Suprapubic skin (tissue), 4 donors: ENCODE data around the gene TBC1D1. TPM values are rescaled to one million over a fixed set of nuclear protein-coding genes. Genes with fewer than 3 reads are reported as not detected.

Experiments used
- DNase-seq, 2 donors: peaks; one replicate each; pipeline ENCODE4 v3.0.0-alpha.2; 2019; ENCODE audit warnings: low spot score in 2 of 2
- H3K27ac ChIP-seq: fragments of 200-600 bp; sonication (generic); one replicate; pipeline ENCODE4 v1.5.1; 2019
- H3K27me3 ChIP-seq: fragments of 200-600 bp; sonication (generic); one replicate; pipeline ENCODE4 v1.5.1; 2019
- H3K36me3 ChIP-seq: fragments of 200-600 bp; sonication (generic); one replicate; pipeline ENCODE4 v1.5.1; 2019
- H3K4me1 ChIP-seq: fragments of 200-600 bp; sonication (generic); one replicate; pipeline ENCODE4 v1.5.1; 2019
- H3K4me3 ChIP-seq: fragments of 200-600 bp; sonication (generic); one replicate; pipeline ENCODE4 v1.5.1; 2019; ENCODE audit warnings: mild to moderate bottlenecking
- H3K9me3 ChIP-seq: fragments of 200-600 bp; sonication (generic); one replicate; pipeline ENCODE4 v1.5.1; 2019
- EP300 ChIP-seq: sonication (generic); formaldehyde crosslinking; IDR thresholded peaks from one replicate; pipeline ENCODE4 v1.6.1; 2017; ENCODE audit warnings: antibody characterized with exemption
- POLR2A ChIP-seq, 2 donors: fragments of 450-650 bp; IDR thresholded peaks; one replicate each; pipeline ENCODE4 v1.6.1; 2017; ENCODE audit warnings: antibody characterized with exemption in 2 of 2, mild to moderate bottlenecking in 2 of 2, moderate library complexity in 2 of 2
- POLR2AphosphoS5 ChIP-seq, 3 donors: sonication (generic); formaldehyde crosslinking; IDR thresholded peaks; one replicate each; pipeline ENCODE4 v1.6.1; 2017; ENCODE audit warnings: antibody characterized with exemption in 3 of 3
- WGBS: methylation state at CpG from one replicate; pipeline ENCODE4 v1.1.5; 2018; 5-methylcytosine and 5-hydroxymethylcytosine counted together
- total RNA-seq, 4 donors: library from RNA; depleted of rRNA; stranded (reverse); fragments of >200 nt; gene quantifications; one replicate each; pipeline ENCODE4 v1.1.0, GENCODE V29; 2016
- TF ChIP-seq, protein P1 (sequence below), 2 donors: fragments of 200-600 bp in 1 of 2; fragments of 450-650 bp in 1 of 2; sonication (generic) in 1 of 2; IDR thresholded peaks; one replicate each; pipeline ENCODE4 v1.5.1; 2016 to 2019; ENCODE audit warnings: antibody characterized with exemption in 2 of 2, mild to moderate bottlenecking in 1 of 2, moderate library complexity in 1 of 2

The TBC1D1 gene
- total RNA-seq, 4 donors from 2014 or later = 16.3 to 32.0 (median 22.2) TPM

DNA sequence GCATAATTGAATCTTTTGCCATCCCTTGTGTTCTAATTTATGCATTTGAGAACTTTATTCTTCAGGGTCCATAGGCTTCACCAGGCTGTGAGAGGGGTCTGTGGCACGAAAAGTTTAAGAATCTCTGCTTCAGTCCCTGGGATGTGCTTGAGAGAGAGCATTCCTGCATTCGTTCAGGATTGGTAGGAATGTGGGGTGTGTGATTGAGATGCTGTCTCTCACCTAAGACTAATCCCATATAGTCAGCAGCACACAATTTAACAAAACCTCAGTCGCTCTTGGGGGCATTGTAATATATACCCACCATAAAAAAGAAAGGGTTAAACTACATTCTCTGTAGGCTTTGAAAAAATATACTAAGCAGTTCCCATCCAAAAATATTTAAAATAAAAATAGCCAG lies 111.0 kb downstream of the TBC1D1 start:
- Histone ChIP-seq H3K9me3 (no peaks in the 10 kb centered on the region), H3K27ac (no peak overlapping the region), H3K27me3 (no peaks in the 10 kb centered on the region), H3K4me3 (no peak overlapping the region), H3K36me3 (no peaks in the 10 kb centered on the region), H3K4me1 (peaks cover 2% of the 10 kb centered on the region)
- WGBS = 91% methylated on average over 3 of the region's 3 CpGs
- DNase-seq = no peak
- TF ChIP-seq EP300 (no peak), POLR2A (IDR thresholded peaks at IDR 0.05) (no peak), POLR2AphosphoS5 (IDR thresholded peaks at IDR 0.05) (no peak)
- TF ChIP-seq, protein P1, sequence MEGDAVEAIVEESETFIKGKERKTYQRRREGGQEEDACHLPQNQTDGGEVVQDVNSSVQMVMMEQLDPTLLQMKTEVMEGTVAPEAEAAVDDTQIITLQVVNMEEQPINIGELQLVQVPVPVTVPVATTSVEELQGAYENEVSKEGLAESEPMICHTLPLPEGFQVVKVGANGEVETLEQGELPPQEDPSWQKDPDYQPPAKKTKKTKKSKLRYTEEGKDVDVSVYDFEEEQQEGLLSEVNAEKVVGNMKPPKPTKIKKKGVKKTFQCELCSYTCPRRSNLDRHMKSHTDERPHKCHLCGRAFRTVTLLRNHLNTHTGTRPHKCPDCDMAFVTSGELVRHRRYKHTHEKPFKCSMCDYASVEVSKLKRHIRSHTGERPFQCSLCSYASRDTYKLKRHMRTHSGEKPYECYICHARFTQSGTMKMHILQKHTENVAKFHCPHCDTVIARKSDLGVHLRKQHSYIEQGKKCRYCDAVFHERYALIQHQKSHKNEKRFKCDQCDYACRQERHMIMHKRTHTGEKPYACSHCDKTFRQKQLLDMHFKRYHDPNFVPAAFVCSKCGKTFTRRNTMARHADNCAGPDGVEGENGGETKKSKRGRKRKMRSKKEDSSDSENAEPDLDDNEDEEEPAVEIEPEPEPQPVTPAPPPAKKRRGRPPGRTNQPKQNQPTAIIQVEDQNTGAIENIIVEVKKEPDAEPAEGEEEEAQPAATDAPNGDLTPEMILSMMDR (IDR thresholded peaks at IDR 0.05) = no peak

GRCh38 chr4:38002451-38003071 lies 111.7 kb downstream of the TBC1D1 start:
- Histone ChIP-seq H3K36me3 (no peaks in the 10 kb centered on the region), H3K4me1 (no peaks in the 10 kb centered on the region), H3K9me3 (no peaks in the 10 kb centered on the region), H3K27me3 (no peaks in the 10 kb centered on the region), H3K27ac (no peak overlapping the region), H3K4me3 (no peak overlapping the region)
- DNase-seq = no peak
- WGBS = 91% methylated on average over 3 of the region's 3 CpGs
- no peak for TF ChIP-seq EP300
- TF ChIP-seq, protein P1 (IDR thresholded peaks at IDR 0.05) = no peak
- no peak for TF ChIP-seq POLR2AphosphoS5 (IDR thresholded peaks at IDR 0.05)
- TF ChIP-seq POLR2A (IDR thresholded peaks at IDR 0.05) = no peak

- no peaks in the 10 kb centered on the region for H3K4me1 ChIP-seq
- WGBS = 84% methylated on average over 3 of the region's 3 CpGs
Observed at GRCh38 chr4:38003102-38003501, 112.2 kb downstream of the TBC1D1 start.

GRCh38 chr4:38003628-38004027 lies 112.7 kb downstream of the TBC1D1 start:
- DNase-seq = no peak
- Histone ChIP-seq H3K36me3 (no peaks in the 10 kb centered on the region), H3K9me3 (no peaks in the 10 kb centered on the region), H3K4me1 (no peaks in the 10 kb centered on the region), H3K27me3 (no peaks in the 10 kb centered on the region), H3K27ac (no peak overlapping the region), H3K4me3 (no peak overlapping the region)
- 100% methylated on average over 1 of the region's 1 CpG for WGBS
- TF ChIP-seq POLR2AphosphoS5 (IDR thresholded peaks at IDR 0.05) (no peak), POLR2A (IDR thresholded peaks at IDR 0.05) (no peak), EP300 (no peak)
- TF ChIP-seq, protein P1 (IDR thresholded peaks at IDR 0.05) = no peak

More at GRCh38 chr4:38003102-38003501, 112.2 kb downstream of the TBC1D1 start:
- H3K27ac ChIP-seq = no peak overlapping the region
- no peak for DNase-seq
- H3K9me3 ChIP-seq = no peaks in the 10 kb centered on the region
- H3K27me3 ChIP-seq = no peaks in the 10 kb centered on the region
- TF ChIP-seq POLR2A (IDR thresholded peaks at IDR 0.05) (no peak), POLR2AphosphoS5 (IDR thresholded peaks at IDR 0.05) (no peak), EP300 (no peak)
- TF ChIP-seq, protein P1 (IDR thresholded peaks at IDR 0.05) = no peak
- H3K4me3 ChIP-seq = no peak overlapping the region
- no peaks in the 10 kb centered on the region for H3K36me3 ChIP-seq

- no peaks in the 10 kb centered on the region for H3K27me3 ChIP-seq
- no peak overlapping the region for H3K27ac ChIP-seq
- H3K4me3 ChIP-seq = no peak overlapping the region
- H3K9me3 ChIP-seq = no peaks in the 10 kb centered on the region
- H3K4me1 ChIP-seq = no peaks in the 10 kb centered on the region
- 71% methylated on average over 3 of the region's 3 CpGs for WGBS
- no peak for TF ChIP-seq POLR2A (IDR thresholded peaks at IDR 0.05)
- TF ChIP-seq EP300 = no peak
- TF ChIP-seq, protein P1 (IDR thresholded peaks at IDR 0.05) = no peak
- no peak for TF ChIP-seq POLR2AphosphoS5 (IDR thresholded peaks at IDR 0.05)
- H3K36me3 ChIP-seq = no peaks in the 10 kb centered on the region
- DNase-seq = no peak
Observed at GRCh38 chr4:38004062-38004461, 113.2 kb downstream of the TBC1D1 start.
